Stimulated activated CD8-positive, alpha-beta memory T cell treated with anti-CD3 and anti-CD28 coated beads, Interleukin-7, amount 100 ng/mL, for 1 hour (primary cell): ENCODE data around the gene HINT1.

Experiments used
- DNase-seq, 2 donors: peaks; one replicate each; pipeline ENCODE4 v3.0.0-alpha.2; 2020; ENCODE audit warnings: low read depth in 2 of 2

Gene HINT1

DNA sequence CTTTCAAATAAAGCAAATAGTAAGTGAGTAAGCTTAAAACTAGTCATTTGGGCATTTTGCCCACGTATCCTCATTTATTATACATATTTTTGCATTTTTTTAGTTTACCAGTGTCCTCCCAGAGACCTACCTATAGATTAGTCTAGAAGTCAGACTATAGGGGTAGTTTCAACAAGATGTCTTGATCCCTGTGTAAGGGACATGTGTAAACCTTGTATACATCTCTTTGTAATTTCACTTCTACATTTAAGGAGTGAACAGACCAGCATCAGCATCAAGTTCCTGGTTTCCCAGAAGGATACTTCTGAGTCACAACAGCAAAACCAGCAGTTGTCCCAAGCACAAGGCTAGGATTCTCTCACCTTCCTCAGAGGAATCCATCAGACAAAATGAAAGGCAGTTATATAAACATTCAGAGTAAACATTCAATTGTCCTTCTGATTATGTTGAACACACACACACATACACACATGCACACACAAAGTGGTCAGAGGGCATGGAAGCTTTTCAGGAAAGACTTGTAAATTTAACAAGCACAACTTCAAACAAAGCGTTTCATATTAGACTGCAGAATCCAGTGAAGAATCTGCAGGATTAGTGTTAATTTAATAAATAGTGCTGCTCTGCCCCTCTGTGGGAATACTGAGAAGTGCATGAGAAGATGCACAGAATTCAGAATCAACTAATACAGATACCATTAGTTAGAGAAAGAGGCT is 55.4 kb downstream of the HINT1 start:
- DNase-seq: no peak
